HG02642 (cell line): ENCODE data around the gene TCF19.

Source experiments
- ATAC-seq: cut with Tn5 transposase; IDR thresholded peaks from one replicate; pipeline ENCODE4 v1.9.1; 2021; ENCODE audit warnings: mild to moderate bottlenecking; ENCODE audit not compliant: unreplicated experiment, poor library complexity

TCF19 gene

GRCh38 chr6:31158140-31158862 lies at the start of gene TCF19:
TSS of gene TCF19 (plus strand) at chr6:31158589. CDS start at chr6:31159470, 881 bp downstream.
- peak; percentile 88 for ATAC-seq

GRCh38 chr6:31110825-31111582 lies 47.4 kb upstream of the TCF19 start:
- ATAC-seq, result no peak

GRCh38 chr6:31111712-31112111 lies 46.7 kb upstream of the TCF19 start:
- no peak for ATAC-seq

GRCh38 chr6:31112478-31112877 lies 45.9 kb upstream of the TCF19 start, which contains the start of gene C6orf15:
TSS of gene C6orf15 (minus strand) at chr6:31112575. CDS start at chr6:31112555, 20 bp downstream.
- no peak for ATAC-seq

- ATAC-seq, result no peak
Observed at GRCh38 chr6:31113861-31114540, 44.4 kb upstream of the TCF19 start.

- no peak for ATAC-seq
Observed at GRCh38 chr6:31114541-31114878, 43.9 kb upstream of the TCF19 start, which contains the start of gene PSORS1C1. TSS of gene PSORS1C1 (plus strand) at chr6:31114800. CDS start at chr6:31129633, 14,833 bp downstream.

GRCh38 chr6:31114970-31115849 lies 43.2 kb upstream of the TCF19 start:
- ATAC-seq, result no peak

- no peak for ATAC-seq
Observed at GRCh38 chr6:31115941-31116560, 42.3 kb upstream of the TCF19 start.

- ATAC-seq, result no peak
Observed at GRCh38 chr6:31116661-31117385, 41.6 kb upstream of the TCF19 start.

GRCh38 chr6:31118178-31118577 lies 40.2 kb upstream of the TCF19 start:
- ATAC-seq, result no peak

- ATAC-seq, result no peak
Observed at GRCh38 chr6:31120151-31120915, 38.1 kb upstream of the TCF19 start, which contains the start of gene CDSN. TSS of gene CDSN (minus strand) at chr6:31120446. CDS start at chr6:31120419, 27 bp downstream.

GRCh38 chr6:31121131-31121790 lies 37.1 kb upstream of the TCF19 start:
- no peak for ATAC-seq

GRCh38 chr6:31122791-31123706 lies 35.3 kb upstream of the TCF19 start:
- no peak for ATAC-seq

GRCh38 chr6:31125162-31125561 lies 33.2 kb upstream of the TCF19 start:
- no peak for ATAC-seq

- no peak for ATAC-seq
Observed at GRCh38 chr6:31125586-31126363, 32.6 kb upstream of the TCF19 start.
